Activated T-cell treated with anti-CD3 and anti-CD28 coated beads for 24 hours (primary cell): ENCODE data around the gene CFAP68.
"Not testable (repeated sequence)": the region's sequence is repeated elsewhere in the genome, so short reads cannot be mapped to it uniquely, and the experiment has no call there.

Experiments used
- DNase-seq: peaks from one replicate; pipeline ENCODE4 v3.0.0-alpha.2; 2020; ENCODE audit warnings: low read depth

CFAP68 gene

GRCh38 chr11:111918390-111919256 lies 39.3 kb downstream of the CFAP68 start, which contains the start of gene C11orf52:
C11orf52 (plus strand) TSS chr11:111918913; CDS start chr11:111918973, 60 bp downstream.
- DNase-seq, result no peak

GRCh38 chr11:111920908-111921307 lies 41.6 kb downstream of the CFAP68 start:
- no peak for DNase-seq

- no peak for DNase-seq
These were observed 42.3 kb downstream of the CFAP68 start for GRCh38 chr11:111921541-111922230.

GRCh38 chr11:111922803-111923202 lies 43.5 kb downstream of the CFAP68 start:
- DNase-seq, result no peak

GRCh38 chr11:111923351-111923788 lies 44.0 kb downstream of the CFAP68 start:
- no peak for DNase-seq

GRCh38 chr11:111923951-111924350 lies 44.6 kb downstream of the CFAP68 start:
- no peak for DNase-seq

GRCh38 chr11:111925953-111926352 lies 46.6 kb downstream of the CFAP68 start:
- no peak for DNase-seq

GRCh38 chr11:111926505-111927391 lies 47.4 kb downstream of the CFAP68 start:
- peak; percentile 94 for DNase-seq

GRCh38 chr11:111930472-111930871 lies 51.1 kb downstream of the CFAP68 start:
- DNase-seq, result no peak

GRCh38 chr11:111932611-111932950 lies 53.2 kb downstream of the CFAP68 start:
- no peak for DNase-seq

- not testable (repeated sequence) for DNase-seq
These were observed 53.8 kb downstream of the CFAP68 start for GRCh38 chr11:111933176-111933575.

GRCh38 chr11:111933872-111934271 lies 54.5 kb downstream of the CFAP68 start:
- no peak for DNase-seq

GRCh38 chr11:111934306-111934705 lies 55.0 kb downstream of the CFAP68 start:
- DNase-seq, result no peak
